Panc1 (cell line): ENCODE measurements around the gene ISCA2. TPM values are rescaled to one million over a fixed set of nuclear protein-coding genes. Genes with fewer than 3 reads are reported as not detected.

Source experiments
- ATAC-seq: fragments of 200-7000 bp; cut with Tn5 transposase; 2 replicates; pipeline ENCODE4 v1.9.1; 2020; ENCODE audit warnings: mild to moderate bottlenecking, moderate library complexity
- BruUV-seq: library from RNA; stranded (reverse); fragments of 400-500 nt; replicated peaks from 2 replicates; lab custom pipeline; 2021; lab: Mats Ljungman, UMichigan
- CTCF ChIA-PET: fragments of 300-600 bp; sonication (Branson Sonifier 250); formaldehyde crosslinking; loops from one replicate; lab custom pipeline; 2022; ENCODE audit warnings: antibody characterized with exemption; lab: Charles Lee
- POLR2A ChIA-PET: fragments of 300-600 bp; sonication (Branson Sonifier 250); formaldehyde crosslinking; loops from one replicate; lab custom pipeline; 2022; ENCODE audit warnings: antibody characterized with exemption; lab: Charles Lee
- DNase-seq: peaks from one replicate; pipeline ENCODE4 v3.0.0-alpha.2; 2010; ENCODE audit warnings: low read depth, low spot score
- H3K27ac ChIP-seq: 2 replicates; pipeline ENCODE4 v1.5.1; 2011; ENCODE audit warnings: mild to moderate bottlenecking, low read length, inconsistent platforms
- H3K27me3 ChIP-seq: fragments of 200-500 bp; sonication (Bioruptor generic); 2 replicates; pipeline ENCODE4 v1.6.0; 2014; ENCODE audit warnings: low read length, inconsistent platforms; ENCODE audit not compliant: control insufficient read depth, insufficient read depth
- H3K36me3 ChIP-seq: fragments of 200-500 bp; sonication (Bioruptor generic); 2 replicates; pipeline ENCODE4 v1.5.1; 2014; ENCODE audit warnings: inconsistent platforms, mild to moderate bottlenecking, low read length, moderate library complexity; ENCODE audit not compliant: control insufficient read depth, insufficient read depth
- H3K4me1 ChIP-seq: 2 replicates; pipeline ENCODE4 v1.5.1; 2011; ENCODE audit warnings: inconsistent platforms, mild to moderate bottlenecking, low read length, moderate library complexity; ENCODE audit not compliant: control insufficient read depth, insufficient read depth
- H3K4me3 ChIP-seq, 2 experiments: 2 replicates each; pipeline ENCODE4 v1.5.1; 2011 to 2012; ENCODE audit warnings: low read depth in 2 of 2, low read length in 2 of 2, mild to moderate bottlenecking in 2 of 2, inconsistent platforms in 1 of 2, moderate library complexity in 1 of 2
- H3K9me3 ChIP-seq: fragments of 200-500 bp; sonication (Bioruptor generic); 2 replicates; pipeline ENCODE4 v1.5.1; 2014; ENCODE audit warnings: low read depth, mild to moderate bottlenecking, inconsistent platforms, low read length, moderate library complexity; ENCODE audit not compliant: control insufficient read depth, insufficient read depth
- CTCF ChIP-seq: fragments of 450-650 bp; IDR thresholded peaks from 2 replicates; pipeline ENCODE4 v1.5.1; 2017; ENCODE audit warnings: mild to moderate bottlenecking
- POLR2AphosphoS5 ChIP-seq: IDR thresholded peaks from 2 replicates; pipeline ENCODE4 v1.6.1; 2012; ENCODE audit warnings: mild to moderate bottlenecking, low read depth, low read length, moderate library complexity
- REST ChIP-seq, 2 experiments: IDR thresholded peaks; 2 replicates each; pipeline ENCODE4 v1.6.1; 2011 to 2012; ENCODE audit warnings: low read depth in 2 of 2, control low read depth in 1 of 2, low read length in 1 of 2, mild to moderate bottlenecking in 1 of 2, moderate library complexity in 1 of 2; ENCODE audit not compliant: insufficient read depth in 1 of 2
- SIN3A ChIP-seq: IDR thresholded peaks from 2 replicates; pipeline ENCODE4 v1.6.1; 2012; ENCODE audit warnings: low read depth, mild to moderate bottlenecking, low read length, moderate library complexity, borderline replicate concordance; ENCODE audit not compliant: insufficient read depth
- TCF7L2 ChIP-seq: IDR thresholded peaks from 2 replicates; pipeline ENCODE4 v1.6.1; 2011; ENCODE audit warnings: mild to moderate bottlenecking, low read depth, low read length, inconsistent platforms
- in situ Hi-C: cut with HindIII; loops from 2 replicates; pipeline ENCODE4 v1.10.0; 2016; ENCODE audit warnings: low sequenced_read_pairs, low pct_unique_long_range_greater_than_20kb
- intact Hi-C: fragments of 100-400 bp; cut with micrococcal nuclease; formaldehyde crosslinking; loops from one replicate; pipeline ENCODE4 v1.10.0; 2022; ENCODE audit not compliant: unreplicated experiment
- total RNA-seq: library from RNA; stranded (reverse); gene quantifications from one replicate; pipeline ENCODE4 v1.2.1, GENCODE V29; 2021; ENCODE audit not compliant: unreplicated experiment

The ISCA2 gene
- total RNA-seq, 1 experiment from 2014 or later, result 26.1 TPM

GRCh38 chr14:74531006-74531405, 37.4 kb downstream of the ISCA2 start:
- BruUV-seq, result no TSS peak
- CTCF ChIA-PET, result no interaction called here
- no peaks in the 10 kb centered on the region for H3K27me3 ChIP-seq
- no peaks in the 10 kb centered on the region for H3K4me1 ChIP-seq
- ATAC-seq (no peak), DNase-seq (no peak)
- POLR2A ChIA-PET, result no interaction called here
- no peak overlapping the region for H3K4me3 ChIP-seq
- TF ChIP-seq REST (IDR thresholded peaks at IDR 0.05; ENCODE audit: insufficient read depth in 1 of 2, low read depth in 2 of 2, low read length in 1 of 2) (no peak), POLR2AphosphoS5 (no peak), TCF7L2 (no peak), CTCF (no peak), SIN3A (no peak)
- H3K9me3 ChIP-seq, result no peaks in the 10 kb centered on the region
- no peaks in the 10 kb centered on the region for H3K36me3 ChIP-seq
- in situ Hi-C loops, result no loop called here
- H3K27ac ChIP-seq, result no peak overlapping the region
- intact Hi-C loops, result no loop called here

GRCh38 chr14:74531467-74531866, 37.9 kb downstream of the ISCA2 start:
- H3K4me3 ChIP-seq, result no peak overlapping the region
- no peaks in the 10 kb centered on the region for H3K27me3 ChIP-seq
- H3K9me3 ChIP-seq, result no peaks in the 10 kb centered on the region
- in situ Hi-C loops, result no loop called here
- ChIA-PET CTCF (no interaction called here), POLR2A (no interaction called here)
- intact Hi-C loops, result no loop called here
- BruUV-seq, result no TSS peak
- DNase-seq (no peak), ATAC-seq (peak; percentile 50)
- no peak overlapping the region for H3K27ac ChIP-seq
- H3K4me1 ChIP-seq, result no peaks in the 10 kb centered on the region
- no peaks in the 10 kb centered on the region for H3K36me3 ChIP-seq
- no peak for TF ChIP-seq CTCF
- TF ChIP-seq REST (IDR thresholded peaks at IDR 0.05; ENCODE audit: insufficient read depth in 1 of 2, low read depth in 2 of 2, low read length in 1 of 2), result no peak
- TF ChIP-seq POLR2AphosphoS5, result no peak
- no peak for TF ChIP-seq SIN3A
- no peak for TF ChIP-seq TCF7L2
